GM12878 (cell line): ENCODE data around the gene SLC1A2. TPM values are rescaled to one million over a fixed set of nuclear protein-coding genes. Genes with fewer than 3 reads are reported as not detected.

Source experiments
- ATAC-seq: fragments of 200-7000 bp; cut with Tn5 transposase; 3 replicates; pipeline ENCODE4 v1.9.1; 2020; ENCODE audit warnings: mild to moderate bottlenecking, moderate library complexity
- BruUV-seq: library from RNA; stranded (reverse); fragments of 400-500 nt; replicated peaks from 2 replicates; lab custom pipeline; 2021; lab: Mats Ljungman, UMichigan
- CTCF ChIA-PET: fragments of 300-600 bp; sonication (Branson Sonifier 250); formaldehyde crosslinking; extraction: SDS; loops from one replicate; lab custom pipeline; 2021; ENCODE audit warnings: inconsistent platforms; lab: Yijun Ruan, JAX
- POLR2A ChIA-PET: fragments of 350-600 bp; formaldehyde crosslinking; extraction: SDS; loops from one replicate; lab custom pipeline; 2021; ENCODE audit warnings: inconsistent platforms; lab: Charles Lee
- RAD21 ChIA-PET: fragments of 300-600 bp; sonication (Branson Sonifier 250); formaldehyde crosslinking; loops from one replicate; lab custom pipeline; 2023; ENCODE audit warnings: antibody characterized with exemption; ENCODE audit not compliant: unreplicated experiment; lab: Charles Lee
- SMC1A ChIA-PET: fragments of 300-600 bp; sonication (Branson Sonifier 250); formaldehyde crosslinking; loops from one replicate; lab custom pipeline; 2023; ENCODE audit not compliant: unreplicated experiment, uncharacterized antibody; lab: Charles Lee
- DNase-seq: peaks from one replicate; pipeline ENCODE4 v3.0.0-alpha.2; 2011; ENCODE audit warnings: low read depth, low spot score
- FAIRE-seq: peaks from 3 replicates; lab custom pipeline; 2011; peaks lifted over from hg19 to GRCh38; lab: Jason Lieb, UNC
- H2AFZ ChIP-seq: 2 replicates; pipeline ENCODE4 v1.6.0; 2011; ENCODE audit warnings: low read depth, low read length, control low read depth; ENCODE audit not compliant: control insufficient read depth
- H3K27ac ChIP-seq: 2 replicates; pipeline ENCODE4 v1.5.1; 2011; ENCODE audit warnings: control low read depth; ENCODE audit not compliant: control insufficient read depth, insufficient read depth
- H3K27me3 ChIP-seq, 2 experiments: replicated peaks in 1 of 2; 2 replicates each; pipeline versions ENCODE4 v1.6.0 to v1.6.1; 2011; ENCODE audit warnings: low read length in 1 of 2; ENCODE audit not compliant: control insufficient read depth in 2 of 2, insufficient read depth in 2 of 2
- H3K36me3 ChIP-seq, 2 experiments: 2 replicates each; pipeline ENCODE4 v1.5.1; 2011; ENCODE audit warnings: low read length in 1 of 2; ENCODE audit not compliant: control insufficient read depth in 2 of 2, insufficient read depth in 2 of 2
- H3K4me1 ChIP-seq: 2 replicates; pipeline ENCODE4 v1.6.1; 2011; ENCODE audit warnings: mild to moderate bottlenecking, low read length, moderate library complexity, mixed read lengths; ENCODE audit not compliant: control insufficient read depth, insufficient read depth
- H3K4me2 ChIP-seq: 2 replicates; pipeline ENCODE4 v1.6.0; 2011; ENCODE audit warnings: control low read depth; ENCODE audit not compliant: control insufficient read depth, insufficient read depth
- H3K4me3 ChIP-seq: fragments of 200-600 bp; sonication (generic); 2 replicates; pipeline ENCODE4 v1.5.1; 2016
- H3K79me2 ChIP-seq: 2 replicates; pipeline ENCODE4 v1.6.0; 2011; ENCODE audit warnings: low read length; ENCODE audit not compliant: control insufficient read depth, insufficient read depth
- H3K9ac ChIP-seq: 2 replicates; pipeline ENCODE4 v1.8.0; 2011; ENCODE audit warnings: low read length, control low read depth, mixed read lengths; ENCODE audit not compliant: control insufficient read depth, insufficient read depth
- H3K9me3 ChIP-seq: replicated peaks from 3 replicates; pipeline ENCODE4 v1.5.1; 2011; ENCODE audit warnings: mild to moderate bottlenecking, low read length; ENCODE audit not compliant: control insufficient read depth, insufficient read depth
- H4K20me1 ChIP-seq: 2 replicates; pipeline ENCODE4 v1.6.0; 2011; ENCODE audit not compliant: control insufficient read depth, insufficient read depth
- ATF7 ChIP-seq: fragments of 450-650 bp; IDR thresholded peaks from 2 replicates; pipeline ENCODE4 v1.6.1; 2016; ENCODE audit warnings: low read depth, mild to moderate bottlenecking
- CREM ChIP-seq: IDR thresholded peaks from 2 replicates; pipeline ENCODE4 v1.6.1; 2014; ENCODE audit warnings: antibody characterized with exemption, low read depth
- NBN ChIP-seq: fragments of 450-650 bp; IDR thresholded peaks from 2 replicates; pipeline ENCODE4 v1.6.1; 2016
- POU2F2 ChIP-seq: IDR thresholded peaks from 3 replicates; pipeline ENCODE4 v1.6.1; 2011; ENCODE audit warnings: low read depth, mild to moderate bottlenecking, low read length, borderline replicate concordance
- RAD51 ChIP-seq: fragments of 450-650 bp; IDR thresholded peaks from 2 replicates; pipeline ENCODE4 v1.6.1; 2016; ENCODE audit warnings: moderate library complexity, mild to moderate bottlenecking, inconsistent platforms
- SRF ChIP-seq, 2 experiments: IDR thresholded peaks; 2 replicates each; pipeline ENCODE4 v1.6.1; 2011; ENCODE audit warnings: low read depth in 2 of 2, low read length in 2 of 2, mild to moderate bottlenecking in 1 of 2, moderate library complexity in 1 of 2
- TBL1XR1 ChIP-seq: IDR thresholded peaks from 2 replicates; pipeline ENCODE4 v1.6.1; 2012; ENCODE audit warnings: low read depth, low read length, improper control_type of control experiment
- TCF7 ChIP-seq: IDR thresholded peaks from 2 replicates; pipeline ENCODE4 v1.6.1; 2014; ENCODE audit warnings: antibody characterized with exemption, borderline replicate concordance
- YY1 ChIP-seq: IDR thresholded peaks from 2 replicates; pipeline ENCODE4 v1.6.1; 2011; ENCODE audit warnings: low read depth, mild to moderate bottlenecking, low read length
- ZNF274 ChIP-seq: IDR thresholded peaks from one replicate; pipeline ENCODE4 v1.8.0; 2011; ENCODE audit not compliant: insufficient read length, insufficient read depth
- WGBS: methylation state at CpG from one replicate; pipeline ENCODE4 v1.1.6; 2016; ENCODE audit warnings: low lambda C conversion rate; ENCODE audit not compliant: insufficient replicate concordance, insufficient coverage; ENCODE audit errors: missing lambda C conversion rate; 5-methylcytosine and 5-hydroxymethylcytosine counted together
- in situ Hi-C: fragments of 300-500 bp; cut with MboI; formaldehyde crosslinking; loops from 9 replicates; pipeline ENCODE4 v1.14.3; 2018; ENCODE audit warnings: mixed read lengths
- intact Hi-C: fragments of 100-400 bp; cut with micrococcal nuclease; formaldehyde crosslinking; loops from one replicate; pipeline ENCODE4 v1.14.2; 2022; ENCODE audit not compliant: unreplicated experiment
- polyA plus RNA-seq, 11 experiments: library from polyadenylated mRNA; depleted of rRNA in 4 of 11; unstranded in 6 of 11; stranded (reverse) in 5 of 11; fragments of >200 nt; fragmentation: Nextera tagmentation in 4 of 11; fragmentation: Illumina TruSeq in 1 of 11; extraction: Ambion mirVana in 4 of 11; extraction: Trizol in 1 of 11; gene quantifications; 1 replicate in 1 of 11; 2 replicates in 10 of 11; pipeline versions ENCODE4 v1.2.1 to v1.2.3, GENCODE V29; 2011 to 2016; ENCODE audit warnings: inconsistent platforms in 2 of 11, missing spikeins in 2 of 11, low read depth in 1 of 11
- total RNA-seq, 4 experiments: library from RNA; depleted of rRNA in 3 of 4; stranded (reverse); fragments of >200 nt in 3 of 4; fragmentation: Illumina TruSeq in 1 of 4; extraction: Trizol in 1 of 4; gene quantifications; 2 replicates each; pipeline versions ENCODE4 v1.2.1 to v1.2.3, GENCODE V29; 2013 to 2021
- TF ChIP-seq, protein P1 (sequence below): fragments of 450-650 bp; IDR thresholded peaks from 2 replicates; pipeline ENCODE4 v1.6.1; 2018; ENCODE audit warnings: borderline replicate concordance, mild to moderate bottlenecking; ENCODE audit not compliant: partially characterized antibody
- TF ChIP-seq, protein P2 (sequence below): fragments of 450-650 bp; conservative IDR thresholded peaks from 2 replicates; pipeline ENCODE4 v1.6.1; 2017; ENCODE audit warnings: mild to moderate bottlenecking, moderate library complexity
- TF ChIP-seq, protein P3 (sequence below): fragments of 450-650 bp; IDR thresholded peaks from 2 replicates; pipeline ENCODE4 v1.6.1; 2017; ENCODE audit warnings: mild to moderate bottlenecking, moderate library complexity
- TF ChIP-seq, protein P4 (sequence below): IDR thresholded peaks from 2 replicates; pipeline ENCODE4 v1.6.1; 2012; ENCODE audit warnings: low read depth, low read length, improper control_type of control experiment

Gene SLC1A2
- total and polyA plus RNA-seq, 10 of the 15 experiments (the other 5 are each of a cell fraction or from before 2014, with no cell fraction given), result 0.01 to 0.84 (median 0.22) TPM; not detected in 1

DNA sequence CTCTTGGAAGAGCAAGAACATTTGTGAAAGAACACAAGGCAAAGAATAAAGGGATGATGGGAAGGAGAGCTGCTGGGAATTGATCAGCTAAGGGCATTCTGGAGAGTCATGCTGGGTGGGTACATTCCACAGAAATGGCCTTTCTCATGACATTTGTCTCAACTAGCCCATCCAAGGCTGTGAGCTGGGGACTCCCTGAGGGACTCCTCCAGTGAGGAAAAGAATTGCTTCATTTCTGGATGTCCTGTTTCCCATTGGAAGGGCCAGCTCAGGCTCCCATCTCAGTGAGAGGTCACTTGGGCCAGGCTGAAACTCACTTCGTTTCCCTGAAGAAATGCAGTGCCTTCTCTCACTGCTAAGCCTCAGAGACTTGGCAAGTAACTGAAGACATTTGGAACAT, 173.6 kb downstream of the SLC1A2 start (continued):
- TF ChIP-seq, protein P1, sequence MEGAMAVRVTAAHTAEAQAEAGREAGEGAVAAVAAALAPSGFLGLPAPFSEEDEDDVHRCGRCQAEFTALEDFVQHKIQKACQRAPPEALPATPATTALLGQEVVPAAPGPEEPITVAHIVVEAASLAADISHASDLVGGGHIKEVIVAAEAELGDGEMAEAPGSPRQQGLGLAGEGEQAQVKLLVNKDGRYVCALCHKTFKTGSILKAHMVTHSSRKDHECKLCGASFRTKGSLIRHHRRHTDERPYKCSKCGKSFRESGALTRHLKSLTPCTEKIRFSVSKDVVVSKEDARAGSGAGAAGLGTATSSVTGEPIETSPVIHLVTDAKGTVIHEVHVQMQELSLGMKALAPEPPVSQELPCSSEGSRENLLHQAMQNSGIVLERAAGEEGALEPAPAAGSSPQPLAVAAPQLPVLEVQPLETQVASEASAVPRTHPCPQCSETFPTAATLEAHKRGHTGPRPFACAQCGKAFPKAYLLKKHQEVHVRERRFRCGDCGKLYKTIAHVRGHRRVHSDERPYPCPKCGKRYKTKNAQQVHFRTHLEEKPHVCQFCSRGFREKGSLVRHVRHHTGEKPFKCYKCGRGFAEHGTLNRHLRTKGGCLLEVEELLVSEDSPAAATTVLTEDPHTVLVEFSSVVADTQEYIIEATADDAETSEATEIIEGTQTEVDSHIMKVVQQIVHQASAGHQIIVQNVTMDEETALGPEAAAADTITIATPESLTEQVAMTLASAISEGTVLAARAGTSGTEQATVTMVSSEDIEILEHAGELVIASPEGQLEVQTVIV, result no peak
- TF ChIP-seq TBL1XR1 (no peak), TCF7 (no peak), POU2F2 (no peak), RAD51 (no peak), ZNF274 (no peak)
- TF ChIP-seq, protein P2, sequence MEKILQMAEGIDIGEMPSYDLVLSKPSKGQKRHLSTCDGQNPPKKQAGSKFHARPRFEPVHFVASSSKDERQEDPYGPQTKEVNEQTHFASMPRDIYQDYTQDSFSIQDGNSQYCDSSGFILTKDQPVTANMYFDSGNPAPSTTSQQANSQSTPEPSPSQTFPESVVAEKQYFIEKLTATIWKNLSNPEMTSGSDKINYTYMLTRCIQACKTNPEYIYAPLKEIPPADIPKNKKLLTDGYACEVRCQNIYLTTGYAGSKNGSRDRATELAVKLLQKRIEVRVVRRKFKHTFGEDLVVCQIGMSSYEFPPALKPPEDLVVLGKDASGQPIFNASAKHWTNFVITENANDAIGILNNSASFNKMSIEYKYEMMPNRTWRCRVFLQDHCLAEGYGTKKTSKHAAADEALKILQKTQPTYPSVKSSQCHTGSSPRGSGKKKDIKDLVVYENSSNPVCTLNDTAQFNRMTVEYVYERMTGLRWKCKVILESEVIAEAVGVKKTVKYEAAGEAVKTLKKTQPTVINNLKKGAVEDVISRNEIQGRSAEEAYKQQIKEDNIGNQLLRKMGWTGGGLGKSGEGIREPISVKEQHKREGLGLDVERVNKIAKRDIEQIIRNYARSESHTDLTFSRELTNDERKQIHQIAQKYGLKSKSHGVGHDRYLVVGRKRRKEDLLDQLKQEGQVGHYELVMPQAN, result no peak

DNA sequence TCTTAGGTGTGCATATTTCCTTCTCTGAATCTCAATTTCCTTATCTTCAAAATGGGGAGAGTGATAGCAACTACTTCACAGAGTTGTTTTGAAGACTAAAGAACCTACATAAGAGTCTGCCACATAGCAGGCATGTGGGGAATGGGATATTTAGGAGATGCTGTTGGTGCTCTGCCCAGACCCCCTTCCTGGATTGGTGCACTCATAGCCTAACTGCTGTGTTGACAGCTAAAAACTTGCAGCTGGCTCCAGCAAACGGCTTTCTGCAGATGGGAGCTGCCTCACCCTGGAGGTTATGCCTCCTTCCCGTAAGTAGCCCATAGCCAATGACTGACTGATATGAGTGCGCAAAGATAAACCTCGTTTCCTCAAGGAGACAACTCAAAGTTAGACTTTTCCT, 174.3 kb downstream of the SLC1A2 start:
- H3K27ac ChIP-seq, result no peak overlapping the region
- no peaks in the 10 kb centered on the region for H3K36me3 ChIP-seq
- no peaks in the 10 kb centered on the region for H3K4me1 ChIP-seq
- ChIA-PET CTCF (interaction anchor here (1.9 to 2.0 kb wide), 2 partner anchors 11 to 242 kb away, joined by 4 to 5 read pairs; no protein-coding TSS in a partner anchor), RAD21 (interaction anchor here (1.0 to 1.8 kb wide), 4 partner anchors 9 to 147 kb away, joined by 3 to 4 read pairs (median 4); no protein-coding TSS in a partner anchor), SMC1A (interaction anchor here (1.3 to 2.5 kb wide), 4 partner anchors 28 to 320 kb away, joined by 3 to 11 read pairs (median 6); no protein-coding TSS in a partner anchor), POLR2A (no interaction called here)
- DNase-seq (no peak), ATAC-seq (no peak), FAIRE-seq (no peak)
- H3K4me2 ChIP-seq, result no peak overlapping the region
- no peaks in the 10 kb centered on the region for H3K79me2 ChIP-seq
- no peak overlapping the region for H3K4me3 ChIP-seq
- H3K27me3 ChIP-seq, result no peaks in the 10 kb centered on the region
- BruUV-seq, result no TSS peak
- H4K20me1 ChIP-seq, result no peaks in the 10 kb centered on the region
- H2AFZ ChIP-seq, result no peak overlapping the region
- intact Hi-C loops (no loop called here), in situ Hi-C loops (no loop called here)
- peaks cover 4% of the 10 kb centered on the region; the same call in 1 of the 3 replicates for H3K9me3 ChIP-seq
- H3K9ac ChIP-seq, result no peak overlapping the region
- 56% methylated on average over 4 of the region's 4 CpGs for WGBS
- TF ChIP-seq ZNF274 (no peak), NBN (no peak), SRF (IDR thresholded peaks at IDR 0.05; ENCODE audit: low read depth in 2 of 2, low read length in 2 of 2) (no peak), CREM (no peak), ATF7 (no peak), YY1 (no peak)
- TF ChIP-seq, protein P3, sequence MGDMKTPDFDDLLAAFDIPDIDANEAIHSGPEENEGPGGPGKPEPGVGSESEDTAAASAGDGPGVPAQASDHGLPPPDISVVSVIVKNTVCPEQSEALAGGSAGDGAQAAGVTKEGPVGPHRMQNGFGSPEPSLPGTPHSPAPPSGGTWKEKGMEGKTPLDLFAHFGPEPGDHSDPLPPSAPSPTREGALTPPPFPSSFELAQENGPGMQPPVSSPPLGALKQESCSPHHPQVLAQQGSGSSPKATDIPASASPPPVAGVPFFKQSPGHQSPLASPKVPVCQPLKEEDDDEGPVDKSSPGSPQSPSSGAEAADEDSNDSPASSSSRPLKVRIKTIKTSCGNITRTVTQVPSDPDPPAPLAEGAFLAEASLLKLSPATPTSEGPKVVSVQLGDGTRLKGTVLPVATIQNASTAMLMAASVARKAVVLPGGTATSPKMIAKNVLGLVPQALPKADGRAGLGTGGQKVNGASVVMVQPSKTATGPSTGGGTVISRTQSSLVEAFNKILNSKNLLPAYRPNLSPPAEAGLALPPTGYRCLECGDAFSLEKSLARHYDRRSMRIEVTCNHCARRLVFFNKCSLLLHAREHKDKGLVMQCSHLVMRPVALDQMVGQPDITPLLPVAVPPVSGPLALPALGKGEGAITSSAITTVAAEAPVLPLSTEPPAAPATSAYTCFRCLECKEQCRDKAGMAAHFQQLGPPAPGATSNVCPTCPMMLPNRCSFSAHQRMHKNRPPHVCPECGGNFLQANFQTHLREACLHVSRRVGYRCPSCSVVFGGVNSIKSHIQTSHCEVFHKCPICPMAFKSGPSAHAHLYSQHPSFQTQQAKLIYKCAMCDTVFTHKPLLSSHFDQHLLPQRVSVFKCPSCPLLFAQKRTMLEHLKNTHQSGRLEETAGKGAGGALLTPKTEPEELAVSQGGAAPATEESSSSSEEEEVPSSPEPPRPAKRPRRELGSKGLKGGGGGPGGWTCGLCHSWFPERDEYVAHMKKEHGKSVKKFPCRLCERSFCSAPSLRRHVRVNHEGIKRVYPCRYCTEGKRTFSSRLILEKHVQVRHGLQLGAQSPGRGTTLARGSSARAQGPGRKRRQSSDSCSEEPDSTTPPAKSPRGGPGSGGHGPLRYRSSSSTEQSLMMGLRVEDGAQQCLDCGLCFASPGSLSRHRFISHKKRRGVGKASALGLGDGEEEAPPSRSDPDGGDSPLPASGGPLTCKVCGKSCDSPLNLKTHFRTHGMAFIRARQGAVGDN, result no peak
- TF ChIP-seq, protein P4, sequence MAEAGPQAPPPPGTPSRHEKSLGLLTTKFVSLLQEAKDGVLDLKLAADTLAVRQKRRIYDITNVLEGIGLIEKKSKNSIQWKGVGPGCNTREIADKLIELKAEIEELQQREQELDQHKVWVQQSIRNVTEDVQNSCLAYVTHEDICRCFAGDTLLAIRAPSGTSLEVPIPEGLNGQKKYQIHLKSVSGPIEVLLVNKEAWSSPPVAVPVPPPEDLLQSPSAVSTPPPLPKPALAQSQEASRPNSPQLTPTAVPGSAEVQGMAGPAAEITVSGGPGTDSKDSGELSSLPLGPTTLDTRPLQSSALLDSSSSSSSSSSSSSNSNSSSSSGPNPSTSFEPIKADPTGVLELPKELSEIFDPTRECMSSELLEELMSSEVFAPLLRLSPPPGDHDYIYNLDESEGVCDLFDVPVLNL, result no peak
